HG02870 (cell line): ENCODE results near the gene SLC19A1.

ENCODE experiments used
- ATAC-seq: cut with Tn5 transposase; IDR thresholded peaks from one replicate; pipeline ENCODE4 v1.9.1; 2021; ENCODE audit warnings: mild to moderate bottlenecking, moderate library complexity; ENCODE audit not compliant: unreplicated experiment

SLC19A1 gene

GRCh38 chr21:45457161-45457831 lies 84.9 kb downstream of the SLC19A1 start:
- ATAC-seq: no peak

GRCh38 chr21:45456584-45457160 lies 85.6 kb downstream of the SLC19A1 start:
- ATAC-seq: no peak

GRCh38 chr21:45455674-45456583 lies 86.3 kb downstream of the SLC19A1 start:
- ATAC-seq: no peak

- no peak for ATAC-seq
Observed at GRCh38 chr21:45454926-45455673, 87.1 kb downstream of the SLC19A1 start.

GRCh38 chr21:45454060-45454925 lies 87.9 kb downstream of the SLC19A1 start:
- ATAC-seq: no peak

GRCh38 chr21:45453308-45453950 lies 88.8 kb downstream of the SLC19A1 start:
- ATAC-seq: no peak

- no peak for ATAC-seq
Observed at GRCh38 chr21:45452696-45453307, 89.4 kb downstream of the SLC19A1 start.

- no peak for ATAC-seq
Observed at GRCh38 chr21:45451771-45452182, 90.5 kb downstream of the SLC19A1 start.

- ATAC-seq: no peak
Observed at GRCh38 chr21:45451091-45451740, 91.0 kb downstream of the SLC19A1 start.

GRCh38 chr21:45450423-45451090 lies 91.7 kb downstream of the SLC19A1 start:
- ATAC-seq: no peak

- ATAC-seq: no peak
Observed at GRCh38 chr21:45449658-45450422, 92.4 kb downstream of the SLC19A1 start.

- no peak for ATAC-seq
Observed at GRCh38 chr21:45448810-45449657, 93.2 kb downstream of the SLC19A1 start.

GRCh38 chr21:45448283-45448809 lies 93.9 kb downstream of the SLC19A1 start:
- ATAC-seq: no peak
